Prostate gland (tissue), 2 donors: Measurements from ENCODE around the gene CHSY1. TPM values are rescaled to one million over a fixed set of nuclear protein-coding genes. Genes with fewer than 3 reads are reported as not detected.
A peak's percentile ranks its signal among the peaks of the same experiment; 100 is the strongest.

Source experiments
- DNase-seq: peaks from one replicate; pipeline ENCODE4 v3.0.0-alpha.2; 2019; ENCODE audit warnings: low spot score
- H3K27ac ChIP-seq, 2 donors: fragments of 200-600 bp; sonication (generic); 2 replicates each; pipeline ENCODE4 v1.5.1; 2017 to 2019
- H3K27me3 ChIP-seq: fragments of 200-600 bp; sonication (generic); replicated peaks from 2 replicates; pipeline ENCODE4 v1.5.1; 2019; ENCODE audit not compliant: insufficient read depth
- H3K36me3 ChIP-seq, 2 donors: fragments of 200-600 bp; sonication (generic); 1 replicate in 1 of 2; 2 replicates in 1 of 2; pipeline versions ENCODE4 v1.5.1 to v1.8.1; 2017 to 2019
- H3K4me1 ChIP-seq: fragments of 200-600 bp; sonication (generic); replicated peaks from 2 replicates; pipeline ENCODE4 v1.5.1; 2019
- H3K4me3 ChIP-seq, 2 donors: fragments of 200-600 bp; sonication (generic); 2 replicates each; pipeline ENCODE4 v1.5.1; 2017 to 2019
- H3K9me3 ChIP-seq: fragments of 200-600 bp; sonication (generic); 2 replicates; pipeline ENCODE4 v1.5.1; 2017
- CTCF ChIP-seq, 4 experiments: fragments of 200-600 bp in 2 of 4; fragments of 450-650 bp in 2 of 4; sonication (generic) in 2 of 4; IDR thresholded peaks; 1 replicate in 3 of 4; 2 replicates in 1 of 4; pipeline ENCODE4 v1.5.1; 2016 to 2019; ENCODE audit warnings: antibody characterized with exemption in 4 of 4, mild to moderate bottlenecking in 2 of 4, moderate library complexity in 2 of 4
- POLR2A ChIP-seq: fragments of 450-650 bp; IDR thresholded peaks from one replicate; pipeline ENCODE4 v1.6.1; 2016; ENCODE audit warnings: antibody characterized with exemption, mild to moderate bottlenecking
- POLR2AphosphoS5 ChIP-seq: sonication (generic); formaldehyde crosslinking; IDR thresholded peaks from one replicate; pipeline ENCODE4 v1.6.1; 2017; ENCODE audit warnings: antibody characterized with exemption
- WGBS: methylation state at CpG from one replicate; pipeline ENCODE4 v1.1.5; 2018; 5-methylcytosine and 5-hydroxymethylcytosine counted together
- intact Hi-C: fragments of 100-400 bp; cut with DNase I; formaldehyde crosslinking; loops from one replicate; pipeline ENCODE4 v1.14.2; 2022
- total RNA-seq, 2 donors: library from RNA; depleted of rRNA; stranded (reverse); fragments of >200 nt; gene quantifications; one replicate each; pipeline ENCODE4 v1.1.0, GENCODE V29; 2016

The CHSY1 gene
- total RNA-seq, 2 donors from 2014 or later, result 30.4 to 46.4 TPM

- TF ChIP-seq POLR2A (no peak), POLR2AphosphoS5 (no peak), CTCF (IDR thresholded peaks at IDR 0.05) (no peak)
- Histone ChIP-seq H3K27ac (no peak overlapping the region), H3K27me3 (no peaks in the 10 kb centered on the region), H3K4me3 (no peak overlapping the region), H3K4me1 (no peaks in the 10 kb centered on the region), H3K9me3 (no peaks in the 10 kb centered on the region), H3K36me3 (no peaks in the 10 kb centered on the region)
- intact Hi-C loops, result no loop called here
- 88% methylated on average over 6 of the region's 6 CpGs for WGBS
- DNase-seq, result no peak
Observed at GRCh38 chr15:101156061-101156460, 95.8 kb downstream of the CHSY1 start.

- Histone ChIP-seq H3K9me3 (no peaks in the 10 kb centered on the region), H3K4me1 (no peaks in the 10 kb centered on the region), H3K27ac (no peak overlapping the region), H3K27me3 (no peaks in the 10 kb centered on the region), H3K4me3 (no peak overlapping the region), H3K36me3 (no peaks in the 10 kb centered on the region)
- DNase-seq, result no peak
- intact Hi-C loops, result no loop called here
- TF ChIP-seq CTCF (IDR thresholded peaks at IDR 0.05) (no peak), POLR2A (no peak), POLR2AphosphoS5 (no peak)
- WGBS, result 84% methylated on average over 19 of the region's 19 CpGs
Observed at GRCh38 chr15:101153801-101154656, 97.8 kb downstream of the CHSY1 start.

GRCh38 chr15:101152914-101153313 is 98.9 kb downstream of the CHSY1 start:
- WGBS, result 96% methylated on average over 10 of the region's 10 CpGs
- no peaks in the 10 kb centered on the region for H3K36me3 ChIP-seq
- no peak overlapping the region for H3K27ac ChIP-seq
- no peaks in the 10 kb centered on the region for H3K9me3 ChIP-seq
- no peak for DNase-seq
- intact Hi-C loops, result no loop called here
- no peak overlapping the region for H3K4me3 ChIP-seq
- H3K4me1 ChIP-seq, result no peaks in the 10 kb centered on the region
- no peaks in the 10 kb centered on the region for H3K27me3 ChIP-seq
- TF ChIP-seq POLR2A (no peak), CTCF (IDR thresholded peaks at IDR 0.05) (peak in 1 of 4 experiments; percentile 8)

GRCh38 chr15:101151288-101151687 is 100.6 kb downstream of the CHSY1 start:
- Histone ChIP-seq H3K4me3 (no peak overlapping the region), H3K36me3 (no peaks in the 10 kb centered on the region), H3K27me3 (no peaks in the 10 kb centered on the region), H3K4me1 (no peaks in the 10 kb centered on the region), H3K27ac (no peak overlapping the region), H3K9me3 (no peaks in the 10 kb centered on the region)
- 52% methylated on average over 8 of the region's 8 CpGs for WGBS
- intact Hi-C loops, result no loop called here
- no peak for DNase-seq
- TF ChIP-seq CTCF (IDR thresholded peaks at IDR 0.05) (no peak), POLR2AphosphoS5 (no peak), POLR2A (no peak)

- TF ChIP-seq POLR2AphosphoS5 (no peak), CTCF (IDR thresholded peaks at IDR 0.05) (no peak), POLR2A (no peak)
- Histone ChIP-seq H3K36me3 (no peaks in the 10 kb centered on the region), H3K27me3 (no peaks in the 10 kb centered on the region), H3K4me3 (no peak overlapping the region), H3K27ac (no peak overlapping the region), H3K9me3 (no peaks in the 10 kb centered on the region), H3K4me1 (no peaks in the 10 kb centered on the region)
- no peak for DNase-seq
- intact Hi-C loops, result no loop called here
- 87% methylated on average over 7 of the region's 7 CpGs for WGBS
Observed at GRCh38 chr15:101150723-101151040, 101.2 kb downstream of the CHSY1 start.
